K562 (cell line): Measurements from ENCODE around the gene HDAC3.

Experiments
- KLF16 ChIP-seq: IDR thresholded peaks from 2 replicates; pipeline ENCODE4 v1.6.1; 2016; ENCODE audit warnings: antibody characterized with exemption
- NUFIP1 ChIP-seq: fragments of 450-650 bp; IDR thresholded peaks from 2 replicates; pipeline ENCODE4 v1.6.1; 2018; ENCODE audit not compliant: partially characterized antibody
- ZC3H4 ChIP-seq: sonication (generic); formaldehyde crosslinking; IDR thresholded peaks from 2 replicates; pipeline ENCODE4 v1.9.0; 2021; ENCODE audit warnings: missing genetic modification reagents, borderline replicate concordance

GRCh38 chr5:141649972-141650371 lies 13.3 kb upstream of the HDAC3 start:
- no peak for TF ChIP-seq NUFIP1
- no peak for TF ChIP-seq ZC3H4 (CRISPR knock-in tag)
- no peak for TF ChIP-seq KLF16
